ENCODE data around the gene EEF1E1. TPM values are rescaled to one million over a fixed set of nuclear protein-coding genes. Genes with fewer than 3 reads are reported as not detected.

Gene EEF1E1
- total and polyA plus RNA-seq, 2 donors (not counting 1 experiment from before 2014, with no cell fraction given) = 38.1 to 50.7 TPM

GRCh38 chr6:8110725-8111124, 8.4 kb upstream of the EEF1E1 start:
- Histone ChIP-seq H3K9ac (ENCODE audit: insufficient read depth, low read length) (no peak overlapping the region), H4K20me1 (ENCODE audit: control insufficient read depth, extremely low read depth, insufficient read depth, low read length) (no peaks in the 10 kb centered on the region), H3K79me2 (ENCODE audit: control insufficient read depth, insufficient read depth, low read length) (no peaks in the 10 kb centered on the region), H3K4me3 (replicated peaks in 1 of 4; ENCODE audit: control extremely low read depth in 1 of 4, insufficient read depth in 1 of 4, low read depth in 3 of 4, low read length in 4 of 4) (no peak overlapping the region), H3K27me3 (ENCODE audit: control insufficient read depth, insufficient read depth, low read length) (no peaks in the 10 kb centered on the region), H3K9me3 (ENCODE audit: control insufficient read depth, insufficient read depth, low read depth, low read length) (no peaks in the 10 kb centered on the region), H3K27ac (ENCODE audit: insufficient read depth, low read length) (no peak overlapping the region), H3K4me1 (ENCODE audit: control insufficient read depth, extremely low read depth, insufficient read depth, low read length) (no peaks in the 10 kb centered on the region), H3K36me3 (ENCODE audit: control insufficient read depth, insufficient read depth, low read length) (no peaks in the 10 kb centered on the region), H2AFZ (ENCODE audit: low read length) (no peak overlapping the region), H3K4me2 (ENCODE audit: extremely low read depth, insufficient read depth, low read length) (no peak overlapping the region)
- no peak for TF ChIP-seq EZH2 (IDR thresholded peaks at IDR 0.05; ENCODE audit: low read length, missing control alignments)
- TF ChIP-seq, protein P1, sequence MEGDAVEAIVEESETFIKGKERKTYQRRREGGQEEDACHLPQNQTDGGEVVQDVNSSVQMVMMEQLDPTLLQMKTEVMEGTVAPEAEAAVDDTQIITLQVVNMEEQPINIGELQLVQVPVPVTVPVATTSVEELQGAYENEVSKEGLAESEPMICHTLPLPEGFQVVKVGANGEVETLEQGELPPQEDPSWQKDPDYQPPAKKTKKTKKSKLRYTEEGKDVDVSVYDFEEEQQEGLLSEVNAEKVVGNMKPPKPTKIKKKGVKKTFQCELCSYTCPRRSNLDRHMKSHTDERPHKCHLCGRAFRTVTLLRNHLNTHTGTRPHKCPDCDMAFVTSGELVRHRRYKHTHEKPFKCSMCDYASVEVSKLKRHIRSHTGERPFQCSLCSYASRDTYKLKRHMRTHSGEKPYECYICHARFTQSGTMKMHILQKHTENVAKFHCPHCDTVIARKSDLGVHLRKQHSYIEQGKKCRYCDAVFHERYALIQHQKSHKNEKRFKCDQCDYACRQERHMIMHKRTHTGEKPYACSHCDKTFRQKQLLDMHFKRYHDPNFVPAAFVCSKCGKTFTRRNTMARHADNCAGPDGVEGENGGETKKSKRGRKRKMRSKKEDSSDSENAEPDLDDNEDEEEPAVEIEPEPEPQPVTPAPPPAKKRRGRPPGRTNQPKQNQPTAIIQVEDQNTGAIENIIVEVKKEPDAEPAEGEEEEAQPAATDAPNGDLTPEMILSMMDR (conservative IDR thresholded peaks at IDR 0.05 in 1 of 2, IDR thresholded peaks at IDR 0.05 in 1 of 2; ENCODE audit: low read depth in 1 of 2, low read length in 2 of 2) = no peak
- no peak for DNase-seq (ENCODE audit: low read depth in 2 of 2)

DNA sequence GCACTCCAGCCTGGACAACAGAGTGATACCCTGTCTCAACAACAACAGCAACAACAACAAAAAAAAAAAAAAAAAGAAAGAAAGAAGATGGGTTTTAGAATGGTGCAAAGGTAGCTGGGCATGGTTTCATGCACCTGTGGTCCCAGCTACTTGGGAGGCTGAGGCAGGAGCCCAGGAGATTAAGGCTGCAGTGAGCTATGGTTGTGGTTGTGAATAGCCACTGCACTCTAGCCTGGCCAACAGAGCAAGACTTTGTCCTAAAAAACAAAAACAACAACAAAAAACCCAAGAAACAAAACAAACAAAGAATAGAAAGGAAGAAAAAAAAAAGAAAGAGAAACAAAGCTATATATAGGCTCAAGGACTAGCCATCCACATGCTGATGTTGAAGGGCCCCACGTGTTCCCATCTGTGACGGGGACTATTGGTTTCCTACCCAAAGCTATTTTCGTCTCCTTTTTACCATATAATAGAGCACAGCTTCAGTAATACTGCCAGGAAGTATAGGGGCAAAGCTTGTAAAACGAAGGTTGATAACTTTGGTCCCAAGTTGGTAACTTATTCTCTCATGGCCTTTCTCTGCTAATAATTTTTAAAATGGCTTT, 7.9 kb upstream of the EEF1E1 start:
- Histone ChIP-seq H3K27me3 (ENCODE audit: control insufficient read depth, insufficient read depth, low read length) (no peaks in the 10 kb centered on the region), H3K4me1 (ENCODE audit: control insufficient read depth, extremely low read depth, insufficient read depth, low read length) (no peaks in the 10 kb centered on the region), H3K27ac (ENCODE audit: insufficient read depth, low read length) (no peak overlapping the region), H3K4me2 (ENCODE audit: extremely low read depth, insufficient read depth, low read length) (no peak overlapping the region), H3K79me2 (ENCODE audit: control insufficient read depth, insufficient read depth, low read length) (no peaks in the 10 kb centered on the region), H3K36me3 (ENCODE audit: control insufficient read depth, insufficient read depth, low read length) (no peaks in the 10 kb centered on the region), H3K9ac (ENCODE audit: insufficient read depth, low read length) (no peak overlapping the region), H2AFZ (ENCODE audit: low read length) (no peak overlapping the region), H3K4me3 (replicated peaks in 1 of 4; ENCODE audit: control extremely low read depth in 1 of 4, insufficient read depth in 1 of 4, low read depth in 3 of 4, low read length in 4 of 4) (no peak overlapping the region), H4K20me1 (ENCODE audit: control insufficient read depth, extremely low read depth, insufficient read depth, low read length) (no peaks in the 10 kb centered on the region), H3K9me3 (ENCODE audit: control insufficient read depth, insufficient read depth, low read depth, low read length) (no peaks in the 10 kb centered on the region)
- no peak for TF ChIP-seq EZH2 (IDR thresholded peaks at IDR 0.05; ENCODE audit: low read length, missing control alignments)
- TF ChIP-seq, protein P1 (conservative IDR thresholded peaks at IDR 0.05 in 1 of 2, IDR thresholded peaks at IDR 0.05 in 1 of 2; ENCODE audit: low read depth in 1 of 2, low read length in 2 of 2) = no peak
- DNase-seq (ENCODE audit: low read depth in 2 of 2) = no peak

DNA sequence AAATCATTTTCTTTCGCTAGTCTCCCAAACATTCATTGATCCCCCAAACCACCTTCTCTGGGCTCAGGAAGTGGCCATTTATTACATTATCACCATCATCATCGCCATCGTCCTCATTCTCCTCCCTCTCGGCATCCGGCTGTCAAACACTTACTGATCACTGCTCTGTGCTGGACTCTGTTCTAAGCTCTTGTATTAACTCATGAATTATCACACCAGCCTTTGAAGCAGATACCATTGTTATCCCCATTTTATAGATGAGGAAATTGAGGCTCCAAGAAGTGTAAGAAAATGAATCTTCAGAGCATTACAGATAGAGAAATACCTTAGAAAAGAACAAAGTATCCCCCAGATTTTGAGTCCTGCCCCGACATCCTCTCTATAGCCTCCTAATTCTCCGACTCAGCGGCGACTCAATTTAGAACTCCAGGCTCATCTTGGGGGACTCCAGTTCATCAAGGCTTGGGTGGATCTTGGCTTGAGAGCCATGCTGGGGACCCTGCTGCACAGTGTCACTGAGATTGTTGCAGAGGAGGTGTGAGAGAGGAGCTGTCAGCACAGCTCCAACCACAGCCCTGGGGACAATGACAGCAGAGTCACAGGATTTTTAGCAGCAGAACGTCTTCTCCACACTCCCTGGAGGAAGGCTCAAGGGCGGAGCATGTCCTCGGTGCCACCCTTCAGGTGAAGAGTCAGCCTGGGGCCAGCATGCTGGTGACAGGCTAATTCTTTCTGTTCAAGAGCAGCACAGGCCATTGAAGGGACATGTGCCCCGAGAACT, 6.6 kb upstream of the EEF1E1 start:
- peak overlapping the region; percentile 5 for H3K4me2 ChIP-seq (ENCODE audit: extremely low read depth, insufficient read depth, low read length)
- no peaks in the 10 kb centered on the region for H3K36me3 ChIP-seq (ENCODE audit: control insufficient read depth, insufficient read depth, low read length)
- no peak overlapping the region for H3K27ac ChIP-seq (ENCODE audit: insufficient read depth, low read length)
- H2AFZ ChIP-seq (ENCODE audit: low read length) = no peak overlapping the region
- DNase-seq (ENCODE audit: low read depth in 2 of 2) = no peak
- H4K20me1 ChIP-seq (ENCODE audit: control insufficient read depth, extremely low read depth, insufficient read depth, low read length) = no peaks in the 10 kb centered on the region
- H3K9ac ChIP-seq (ENCODE audit: insufficient read depth, low read length) = no peak overlapping the region
- H3K9me3 ChIP-seq (ENCODE audit: control insufficient read depth, insufficient read depth, low read depth, low read length) = no peaks in the 10 kb centered on the region
- H3K4me1 ChIP-seq (ENCODE audit: control insufficient read depth, extremely low read depth, insufficient read depth, low read length) = no peaks in the 10 kb centered on the region
- H3K79me2 ChIP-seq (ENCODE audit: control insufficient read depth, insufficient read depth, low read length) = no peaks in the 10 kb centered on the region
- H3K27me3 ChIP-seq (ENCODE audit: control insufficient read depth, insufficient read depth, low read length) = no peaks in the 10 kb centered on the region
- TF ChIP-seq EZH2 (IDR thresholded peaks at IDR 0.05; ENCODE audit: low read length, missing control alignments) = no peak
- TF ChIP-seq, protein P1 (conservative IDR thresholded peaks at IDR 0.05 in 1 of 2, IDR thresholded peaks at IDR 0.05 in 1 of 2; ENCODE audit: low read depth in 1 of 2, low read length in 2 of 2) = no peak
- no peak overlapping the region for H3K4me3 ChIP-seq (replicated peaks in 1 of 4; ENCODE audit: control extremely low read depth in 1 of 4, insufficient read depth in 1 of 4, low read depth in 3 of 4, low read length in 4 of 4)

All from fibroblast of lung (primary cell).